Measurements from ENCODE around the gene ST3GAL3. TPM values are rescaled to one million over a fixed set of nuclear protein-coding genes. Genes with fewer than 3 reads are reported as not detected.

Gene ST3GAL3
- total RNA-seq, 4 donors from 2014 or later, result 32.2 to 57.4 (median 38.3) TPM

DNA sequence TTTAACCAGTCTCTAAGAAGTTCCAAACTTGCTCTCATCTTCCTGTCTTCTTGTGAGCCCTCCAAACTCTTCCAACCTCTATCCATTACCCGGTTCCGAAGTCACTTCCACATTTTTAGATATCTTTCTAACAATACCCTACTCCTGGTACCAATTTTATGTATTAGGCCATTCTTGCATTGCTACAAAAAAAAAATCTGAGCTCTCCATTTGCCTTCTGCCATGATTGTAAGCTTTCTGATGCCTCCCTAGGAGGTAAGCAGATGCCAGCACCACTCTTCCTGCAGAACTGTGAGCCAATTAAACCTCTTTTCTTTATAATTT lies 134.8 kb downstream of the ST3GAL3 start:
- H3K36me3 ChIP-seq, result peaks cover 0 to 13% of the 10 kb centered on the region in 2 donors
- DNase-seq (no peak), ATAC-seq (no peak)
- no peaks in the 10 kb centered on the region for H3K9me3 ChIP-seq
- in situ Hi-C loops (cut with MboI; ENCODE audit: low sequenced_read_pairs in 4 of 4), result no loop called here
- H3K27ac ChIP-seq, result no peak overlapping the region
- H3K4me3 ChIP-seq, result no peak overlapping the region
- intact Hi-C loops (cut with DNase I; ENCODE audit: low total_unique reads), result no loop called here
- H3K4me1 ChIP-seq, result peaks cover 6 to 11% of the 10 kb centered on the region in 2 donors
- TF ChIP-seq CTCF (IDR thresholded peaks at IDR 0.05 in 4 of 5, conservative IDR thresholded peaks at IDR 0.05 in 1 of 5), result no peak
- TF ChIP-seq POLR2A (IDR thresholded peaks at IDR 0.05), result no peak
- H3K27me3 ChIP-seq, result no peaks in the 10 kb centered on the region

DNA sequence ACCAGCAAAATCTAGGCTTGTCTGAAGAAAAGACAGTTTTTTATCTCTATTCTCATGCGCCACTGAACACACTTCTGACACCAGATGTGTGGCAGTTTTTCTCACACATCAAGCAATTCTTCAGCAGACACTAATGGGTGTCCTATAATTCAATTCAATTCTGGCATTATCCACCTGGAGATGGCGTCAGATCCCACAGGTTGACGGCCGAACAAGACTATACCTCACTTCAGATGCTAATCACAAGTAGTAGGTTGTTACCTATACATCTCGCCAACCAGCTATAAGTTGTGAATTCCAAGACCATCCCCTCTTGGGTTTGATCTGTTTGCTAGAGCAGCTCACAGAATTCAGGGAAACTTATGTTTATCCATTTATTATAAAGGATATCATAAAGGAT lies 136.3 kb downstream of the ST3GAL3 start:
- Histone ChIP-seq H3K27me3 (no peaks in the 10 kb centered on the region), H3K36me3 (peaks cover 0 to 12% of the 10 kb centered on the region in 2 donors), H3K4me3 (no peak overlapping the region), H3K27ac (no peak overlapping the region), H3K4me1 (peaks cover 0 to 6% of the 10 kb centered on the region in 2 donors), H3K9me3 (no peaks in the 10 kb centered on the region)
- ATAC-seq, result no peak
- intact Hi-C loops (cut with DNase I; ENCODE audit: low total_unique reads) (no loop called here), in situ Hi-C loops (cut with MboI; ENCODE audit: low sequenced_read_pairs in 4 of 4) (no loop called here)
- no peak for TF ChIP-seq POLR2A (IDR thresholded peaks at IDR 0.05)
- TF ChIP-seq CTCF (IDR thresholded peaks at IDR 0.05 in 4 of 5, conservative IDR thresholded peaks at IDR 0.05 in 1 of 5), result no peak
- DNase-seq, result no peak

DNA sequence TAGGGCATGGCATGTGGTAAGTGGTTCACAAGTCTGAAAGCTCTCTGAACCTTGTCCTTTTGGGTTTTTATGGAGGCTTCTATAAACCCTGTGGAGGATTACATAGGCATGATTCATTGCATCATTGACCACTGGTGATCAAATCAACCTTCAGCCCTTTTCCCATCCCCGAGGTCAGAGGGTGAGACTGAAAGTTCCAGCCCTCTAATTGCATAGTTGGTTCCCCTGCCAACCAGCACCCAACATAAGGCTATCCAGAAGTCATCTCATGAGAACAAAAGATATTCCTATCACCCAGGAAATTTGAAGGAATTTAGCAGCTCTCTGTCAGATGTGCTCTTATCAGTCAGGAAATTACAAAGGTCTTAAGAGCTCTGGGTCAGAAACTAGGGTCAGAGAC lies 136.8 kb downstream of the ST3GAL3 start:
- Histone ChIP-seq H3K9me3 (no peaks in the 10 kb centered on the region), H3K36me3 (peaks cover 0 to 8% of the 10 kb centered on the region in 2 donors), H3K27me3 (no peaks in the 10 kb centered on the region), H3K27ac (no peak overlapping the region), H3K4me3 (no peak overlapping the region), H3K4me1 (peaks cover 0 to 5% of the 10 kb centered on the region in 2 donors)
- no peak for ATAC-seq
- TF ChIP-seq CTCF (IDR thresholded peaks at IDR 0.05 in 4 of 5, conservative IDR thresholded peaks at IDR 0.05 in 1 of 5) (no peak), POLR2A (IDR thresholded peaks at IDR 0.05) (no peak)
- intact Hi-C loops (cut with DNase I; ENCODE audit: low total_unique reads) (no loop called here), in situ Hi-C loops (cut with MboI; ENCODE audit: low sequenced_read_pairs in 4 of 4) (no loop called here)
- DNase-seq, result no peak

DNA sequence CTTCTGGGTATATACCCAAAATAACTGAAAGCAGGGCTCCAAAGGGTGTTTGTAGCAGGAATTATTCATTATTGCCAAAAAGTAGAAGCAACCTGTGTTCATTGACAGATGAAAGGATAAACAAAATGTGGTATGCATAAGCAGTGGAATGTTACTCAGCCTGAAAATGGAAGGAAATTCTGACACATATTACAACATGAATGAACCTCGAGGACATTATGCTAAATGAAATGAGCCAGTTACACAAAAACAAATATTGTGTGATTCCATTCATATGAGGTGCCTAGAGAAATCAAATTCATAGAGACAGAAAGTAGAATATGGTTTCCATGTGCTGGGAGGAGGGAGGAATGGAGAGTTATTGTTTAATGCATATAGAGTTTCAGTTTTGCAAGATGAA lies 140.0 kb downstream of the ST3GAL3 start:
- Histone ChIP-seq H3K36me3 (peaks cover 0 to 4% of the 10 kb centered on the region in 2 donors), H3K27me3 (no peaks in the 10 kb centered on the region), H3K4me1 (peaks cover 0 to 11% of the 10 kb centered on the region in 2 donors), H3K9me3 (no peaks in the 10 kb centered on the region), H3K27ac (no peak overlapping the region), H3K4me3 (no peak overlapping the region)
- ATAC-seq (no peak), DNase-seq (no peak)
- TF ChIP-seq CTCF (IDR thresholded peaks at IDR 0.05 in 4 of 5, conservative IDR thresholded peaks at IDR 0.05 in 1 of 5), result no peak
- no peak for TF ChIP-seq POLR2A (IDR thresholded peaks at IDR 0.05)
- intact Hi-C loops (cut with DNase I; ENCODE audit: low total_unique reads), result no loop called here
- in situ Hi-C loops (cut with MboI; ENCODE audit: low sequenced_read_pairs in 4 of 4), result no loop called here

GRCh38 chr1:43847882-43848281 lies 140.5 kb downstream of the ST3GAL3 start:
- Histone ChIP-seq H3K36me3 (peaks cover 0 to 1% of the 10 kb centered on the region in 2 donors), H3K27ac (no peak overlapping the region), H3K27me3 (no peaks in the 10 kb centered on the region), H3K9me3 (no peaks in the 10 kb centered on the region), H3K4me1 (peaks cover 0 to 12% of the 10 kb centered on the region in 2 donors), H3K4me3 (no peak overlapping the region)
- TF ChIP-seq POLR2A (IDR thresholded peaks at IDR 0.05) (no peak), CTCF (IDR thresholded peaks at IDR 0.05 in 4 of 5, conservative IDR thresholded peaks at IDR 0.05 in 1 of 5) (no peak)
- DNase-seq, result no peak
- no peak for ATAC-seq
- intact Hi-C loops (cut with DNase I; ENCODE audit: low total_unique reads), result no loop called here
- in situ Hi-C loops (cut with MboI; ENCODE audit: low sequenced_read_pairs in 4 of 4), result no loop called here
